NCI-H146 treated with DMSO at 0.1 percent for 48 hours (cell line): Measurements from ENCODE around the gene MT1B.
A peak's percentile ranks its signal among the peaks of the same experiment; 100 is the strongest.
"Not testable (repeated sequence)": the region's sequence is repeated elsewhere in the genome, so short reads cannot be mapped to it uniquely, and the experiment has no call there.

Experiments used
- DNase-seq: peaks from one replicate; lab custom pipeline; 2025; ENCODE audit not compliant: unreplicated experiment; lab: John Stamatoyannopoulos, UW

The MT1B gene

DNA sequence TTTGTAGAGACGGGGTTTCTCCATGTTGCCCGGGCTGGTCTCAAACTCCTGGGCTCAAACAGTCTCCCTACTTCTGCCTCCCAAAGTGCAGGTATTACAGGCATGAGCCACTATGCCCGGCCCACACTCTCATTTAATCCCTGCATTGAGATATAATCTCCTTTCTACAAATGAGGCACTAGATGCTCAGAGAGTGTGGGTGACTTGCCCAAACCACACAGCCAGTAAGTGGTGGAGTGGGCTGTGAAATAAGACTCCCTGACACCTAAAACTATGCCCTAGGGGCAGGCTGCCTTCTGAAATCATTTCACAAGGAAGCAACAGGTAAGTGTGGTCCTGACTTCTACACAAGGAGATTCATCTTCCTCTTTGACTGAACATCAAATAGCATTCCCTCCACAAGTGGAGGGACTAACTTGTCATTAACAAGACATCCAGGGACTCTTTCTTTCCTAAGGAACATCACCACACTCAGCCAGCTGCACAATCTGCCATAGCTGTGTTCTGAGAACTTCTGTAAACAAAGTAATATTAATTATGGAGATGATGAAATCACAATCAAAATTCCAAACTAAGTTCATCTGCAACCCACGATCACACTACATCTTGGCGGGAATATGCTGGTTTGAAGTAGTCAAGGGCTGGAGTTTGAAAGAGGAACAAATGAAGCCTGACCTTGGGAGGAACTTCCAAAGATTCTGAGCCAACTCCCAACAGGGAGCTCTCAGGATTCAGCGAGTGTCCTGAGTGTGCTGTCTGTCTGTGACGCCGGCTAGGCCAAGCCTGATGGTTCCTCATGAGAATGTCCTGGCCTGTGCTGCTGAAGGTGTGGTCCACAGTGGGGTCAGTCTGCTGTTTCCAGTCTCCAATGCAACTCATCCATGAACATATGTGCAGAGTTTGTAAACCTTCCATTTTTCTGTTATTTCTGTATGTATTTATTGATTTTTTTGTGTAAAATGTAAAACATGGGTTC, 13.9 kb downstream of the MT1B start:
- DNase-seq, result not testable (repeated sequence)

GRCh38 chr16:56667581-56668571, 16.2 kb downstream of the MT1B start, which contains the start of gene MT1G:
Gene MT1G (minus strand): TSS chr16:56668065. CDS start chr16:56667993, 72 bp downstream.
- no peak for DNase-seq

- DNase-seq, result no peak
Measured at GRCh38 chr16:56669005-56669839, 17.5 kb downstream of the MT1B start, which contains the start of gene MT1H. Gene MT1H (plus strand): TSS chr16:56669814. CDS start chr16:56669885, 71 bp downstream.

DNA sequence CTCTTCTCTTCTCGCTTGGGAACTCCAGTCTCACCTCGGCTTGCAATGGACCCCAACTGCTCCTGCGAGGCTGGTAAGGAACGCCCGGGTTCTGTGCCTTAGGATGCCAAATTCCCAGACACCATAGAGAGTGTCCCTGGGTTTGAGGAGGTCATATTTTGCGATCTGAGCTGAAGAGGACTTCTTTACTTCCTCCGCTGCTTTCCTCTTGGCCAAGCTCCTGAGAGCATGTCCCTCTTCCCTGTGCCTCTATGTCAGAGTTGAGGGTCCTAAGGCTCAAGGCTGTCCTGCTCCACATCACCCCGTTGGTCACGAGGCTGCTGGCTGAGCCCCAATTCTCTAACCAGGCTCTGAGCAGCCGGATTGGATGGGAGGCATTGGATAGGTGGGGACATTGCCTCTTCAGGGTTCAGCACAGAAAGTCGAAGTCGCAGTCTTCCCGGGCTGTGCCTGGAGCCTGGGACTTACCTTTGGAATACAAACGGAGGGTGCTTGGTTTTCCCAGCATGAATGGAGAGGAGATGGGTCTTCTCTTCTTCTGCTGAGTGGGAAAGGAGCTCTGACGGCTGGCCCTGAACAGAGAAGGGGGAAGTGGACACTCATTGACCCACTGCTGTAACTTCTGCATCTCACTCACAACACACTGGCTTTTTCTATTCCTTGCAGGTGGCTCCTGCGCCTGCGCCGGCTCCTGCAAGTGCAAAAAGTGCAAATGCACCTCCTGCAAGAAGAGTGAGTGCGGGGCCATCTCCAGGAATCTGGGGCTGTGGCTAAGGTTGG, 18.3 kb downstream of the MT1B start:
- DNase-seq, result no peak

- no peak for DNase-seq
Measured at GRCh38 chr16:56670620-56670934, 18.9 kb downstream of the MT1B start.

DNA sequence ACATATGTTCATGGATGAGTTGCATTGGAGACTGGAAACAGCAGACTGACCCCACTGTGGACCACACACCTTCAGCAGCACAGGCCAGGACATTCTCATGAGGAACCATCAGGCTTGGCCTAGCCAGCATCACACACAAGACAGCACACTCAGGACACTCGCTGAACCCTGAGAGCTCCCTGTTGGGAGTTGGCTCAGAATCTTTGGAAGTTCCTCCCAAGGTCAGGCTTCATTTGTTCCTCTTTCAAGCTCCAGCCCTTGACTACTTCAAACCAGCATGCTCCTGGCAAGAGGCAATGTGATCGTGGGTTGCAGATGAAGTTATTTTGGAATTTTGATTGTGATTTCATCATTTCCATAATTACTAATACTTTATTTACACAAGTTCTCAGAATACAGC, 20.0 kb downstream of the MT1B start:
- DNase-seq, result not testable (repeated sequence)

- not testable (repeated sequence) for DNase-seq
Measured at GRCh38 chr16:56672171-56672570, 20.5 kb downstream of the MT1B start.

DNA sequence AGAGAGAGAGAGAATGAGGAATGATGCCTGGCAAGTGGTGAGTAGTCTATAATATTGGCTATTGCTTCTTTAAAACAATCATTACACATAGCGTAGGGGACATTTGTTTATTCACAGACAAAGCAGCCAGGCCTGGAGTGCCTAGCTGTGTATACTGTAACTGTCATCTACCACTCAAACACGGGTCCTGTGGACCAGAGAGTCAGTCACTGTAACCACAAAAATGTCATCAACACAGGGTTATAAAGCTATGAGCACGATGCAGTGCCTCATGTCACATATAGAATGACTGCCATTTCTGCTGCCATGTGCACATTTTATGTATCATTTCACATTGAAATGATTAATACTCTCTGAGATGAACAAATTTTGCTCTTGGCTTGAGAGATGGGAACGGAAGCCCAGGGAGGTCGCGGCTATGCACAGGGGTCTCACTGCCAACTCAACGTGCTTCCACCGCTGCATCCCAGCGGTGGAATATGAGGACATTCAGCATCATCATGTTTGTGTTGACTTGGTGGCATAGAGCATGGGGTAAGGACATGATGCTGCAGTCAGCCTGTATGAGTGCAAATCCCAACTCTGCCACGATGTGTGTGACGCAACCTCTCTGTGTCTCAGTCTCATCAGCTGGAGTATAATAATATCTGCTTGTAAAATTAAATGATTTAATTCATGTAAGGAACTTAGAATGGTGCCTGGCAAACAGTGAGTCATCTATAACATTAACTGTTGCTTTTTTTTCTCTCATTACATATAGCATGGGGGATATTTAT, 21.3 kb downstream of the MT1B start:
- no peak for DNase-seq

GRCh38 chr16:56673921-56674320, 22.2 kb downstream of the MT1B start:
- no peak for DNase-seq

DNA sequence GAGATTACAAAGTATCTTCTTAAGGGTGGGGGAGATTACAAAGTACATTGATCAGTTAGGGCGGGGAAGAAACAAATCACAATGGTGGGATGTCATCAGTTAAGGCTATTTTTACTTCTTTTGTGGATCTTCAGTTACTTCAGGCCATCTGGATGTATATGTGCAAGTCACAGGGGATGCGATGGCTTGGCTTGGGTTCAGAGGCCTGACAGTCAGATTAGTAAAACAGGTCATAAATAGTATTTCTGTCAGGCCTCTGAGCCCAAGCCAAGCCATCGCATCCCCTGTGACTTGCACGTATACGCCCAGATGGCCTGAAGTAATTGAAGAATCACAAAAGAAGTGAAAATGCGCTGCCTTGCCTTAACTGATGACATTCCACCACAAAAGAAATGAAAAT, 22.9 kb downstream of the MT1B start:
- DNase-seq, result not testable (repeated sequence)

- DNase-seq, result no peak
Measured at GRCh38 chr16:56675685-56676210, 24.1 kb downstream of the MT1B start.

GRCh38 chr16:56677474-56677873, 25.8 kb downstream of the MT1B start:
- no peak for DNase-seq

DNA sequence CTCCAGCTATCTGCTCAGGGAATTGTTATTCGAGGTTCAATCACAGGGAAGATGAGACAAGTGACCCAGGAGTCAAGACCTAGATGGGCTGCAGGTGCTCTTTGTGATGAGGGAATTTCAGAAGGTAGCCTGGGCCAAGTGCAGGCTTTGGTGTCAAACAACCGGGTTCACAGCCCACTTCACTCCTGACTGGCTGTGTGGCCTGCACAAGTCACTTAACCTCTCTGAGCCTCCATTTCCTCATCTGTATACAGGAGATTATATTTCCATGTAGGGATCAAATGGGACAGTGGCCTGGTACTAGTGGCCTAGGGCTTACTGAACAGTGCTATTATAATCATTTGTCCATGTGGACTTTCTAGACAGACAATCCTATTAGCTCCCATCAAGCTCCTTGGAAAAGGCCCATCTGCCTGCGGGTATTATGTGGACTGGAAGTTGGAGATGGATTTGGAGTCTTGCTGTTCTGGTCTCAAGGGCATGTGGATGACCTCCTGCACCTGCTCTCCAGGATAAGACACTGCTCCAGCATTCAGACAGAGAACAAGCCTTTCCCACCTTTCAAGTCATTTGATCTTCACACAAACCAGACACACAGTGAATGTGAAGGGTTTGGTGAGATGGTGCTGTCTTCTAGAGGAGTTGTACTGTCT, 27.5 kb downstream of the MT1B start:
- no peak for DNase-seq

GRCh38 chr16:56679818-56680217, 28.1 kb downstream of the MT1B start:
- DNase-seq, result no peak

DNA sequence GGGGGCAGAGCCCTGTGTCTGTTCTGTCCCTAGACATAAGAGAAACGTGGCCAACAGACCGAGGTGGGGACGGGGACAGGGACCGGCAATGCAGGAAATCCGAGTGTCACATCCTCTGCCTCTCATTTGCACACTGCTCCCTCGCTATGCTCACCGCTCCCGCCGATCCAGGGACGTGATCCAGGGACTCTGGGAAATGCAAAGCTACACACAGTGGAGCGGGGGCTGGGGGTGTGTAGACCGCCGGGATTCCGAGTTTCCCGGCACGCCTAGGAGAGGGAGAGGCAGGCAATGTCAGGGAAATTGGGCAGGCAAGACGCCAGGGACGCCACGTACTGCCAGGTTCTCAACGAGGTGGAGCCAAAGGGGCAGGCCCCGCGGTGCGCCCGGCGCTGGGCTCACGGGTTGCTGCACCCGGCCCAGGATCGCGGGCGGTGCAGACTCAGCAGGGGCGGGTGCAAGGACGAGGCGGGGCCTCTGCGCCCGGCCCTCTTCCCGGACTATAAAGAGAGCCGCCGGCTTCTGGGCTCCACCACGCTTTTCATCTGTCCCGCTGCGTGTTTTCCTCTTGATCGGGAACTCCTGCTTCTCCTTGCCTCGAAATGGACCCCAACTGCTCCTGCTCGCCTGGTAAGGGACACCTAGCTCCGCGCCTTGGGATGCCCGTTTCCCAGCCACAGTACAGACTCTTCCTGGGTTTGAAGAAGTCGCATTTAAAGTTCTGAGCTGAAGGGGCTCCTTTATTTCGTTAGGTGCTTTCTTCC, 30.4 kb downstream of the MT1B start, which contains the start of gene MT1X:
TSS of gene MT1X (plus strand) at position 532 of the 764 bp plus-strand sequence. CDS start at position 603, 71 bp downstream.
- DNase-seq, result peak; percentile 62

DNA sequence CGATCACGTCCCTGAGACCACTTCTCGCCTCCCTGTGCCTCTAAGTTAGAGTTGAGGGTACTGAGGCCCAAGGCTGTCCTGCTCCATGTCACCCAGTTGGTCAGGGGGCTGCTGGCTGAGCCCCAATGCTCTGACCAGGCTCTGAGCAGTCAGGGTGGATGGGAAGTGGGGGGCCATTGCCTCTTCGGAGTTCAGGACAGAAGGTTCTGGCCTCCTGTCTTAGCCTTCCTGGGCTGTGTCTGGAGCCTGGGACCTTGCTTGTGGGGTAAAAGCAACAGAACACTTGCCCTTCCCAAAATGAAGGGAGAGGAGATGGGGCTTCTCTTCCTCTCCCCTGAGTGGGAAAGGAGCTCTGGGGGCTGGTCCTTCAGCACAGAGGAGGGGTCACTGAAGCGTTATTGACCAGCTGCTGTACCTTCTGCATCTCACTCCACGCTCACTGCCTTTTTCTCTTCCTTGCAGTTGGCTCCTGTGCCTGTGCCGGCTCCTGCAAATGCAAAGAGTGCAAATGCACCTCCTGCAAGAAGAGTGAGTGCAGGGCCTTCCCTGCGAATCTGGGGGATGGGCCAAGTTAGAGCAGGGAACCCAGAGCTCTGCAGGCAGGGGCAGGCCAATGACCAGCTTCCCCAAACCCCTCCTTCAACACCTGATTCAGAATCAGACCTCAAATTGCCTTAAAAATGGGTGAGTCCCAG, 31.2 kb downstream of the MT1B start:
- no peak for DNase-seq
